VCaP (cell line): ENCODE results near the gene GIMAP2.
A peak's percentile ranks its signal among the peaks of the same experiment; 100 is the strongest.

Experiments
- H3K27ac ChIP-seq: fragments of 450-650 bp; 2 replicates; pipeline ENCODE4 v1.5.1; 2017
- TF ChIP-seq, protein P1 (sequence below): fragments of 450-650 bp; conservative IDR thresholded peaks from 2 replicates; pipeline ENCODE4 v1.5.1; 2017; ENCODE audit warnings: mild to moderate bottlenecking, moderate library complexity

GIMAP2 gene

GRCh38 chr7:150685219-150686029 lies at the start of gene GIMAP2:
Gene GIMAP2 (plus strand): TSS chr7:150685706. CDS start chr7:150687060, 1,354 bp downstream.
- TF ChIP-seq, protein P1, sequence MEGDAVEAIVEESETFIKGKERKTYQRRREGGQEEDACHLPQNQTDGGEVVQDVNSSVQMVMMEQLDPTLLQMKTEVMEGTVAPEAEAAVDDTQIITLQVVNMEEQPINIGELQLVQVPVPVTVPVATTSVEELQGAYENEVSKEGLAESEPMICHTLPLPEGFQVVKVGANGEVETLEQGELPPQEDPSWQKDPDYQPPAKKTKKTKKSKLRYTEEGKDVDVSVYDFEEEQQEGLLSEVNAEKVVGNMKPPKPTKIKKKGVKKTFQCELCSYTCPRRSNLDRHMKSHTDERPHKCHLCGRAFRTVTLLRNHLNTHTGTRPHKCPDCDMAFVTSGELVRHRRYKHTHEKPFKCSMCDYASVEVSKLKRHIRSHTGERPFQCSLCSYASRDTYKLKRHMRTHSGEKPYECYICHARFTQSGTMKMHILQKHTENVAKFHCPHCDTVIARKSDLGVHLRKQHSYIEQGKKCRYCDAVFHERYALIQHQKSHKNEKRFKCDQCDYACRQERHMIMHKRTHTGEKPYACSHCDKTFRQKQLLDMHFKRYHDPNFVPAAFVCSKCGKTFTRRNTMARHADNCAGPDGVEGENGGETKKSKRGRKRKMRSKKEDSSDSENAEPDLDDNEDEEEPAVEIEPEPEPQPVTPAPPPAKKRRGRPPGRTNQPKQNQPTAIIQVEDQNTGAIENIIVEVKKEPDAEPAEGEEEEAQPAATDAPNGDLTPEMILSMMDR, result no peak
- H3K27ac ChIP-seq, result peak within 1 kb of the TSS; percentile 77

- TF ChIP-seq, protein P1, result no peak
- H3K27ac ChIP-seq, result no peak overlapping the region
Observed at GRCh38 chr7:150641854-150642253, 43.7 kb upstream of the GIMAP2 start.

- TF ChIP-seq, protein P1, result no peak
- H3K27ac ChIP-seq, result no peak overlapping the region
Observed at GRCh38 chr7:150642926-150643325, 42.6 kb upstream of the GIMAP2 start.

GRCh38 chr7:150645259-150646020 lies 40.1 kb upstream of the GIMAP2 start:
- TF ChIP-seq, protein P1, result no peak
- H3K27ac ChIP-seq, result peak overlapping the region; percentile 19; the same call in 1 of the 2 replicates

DNA sequence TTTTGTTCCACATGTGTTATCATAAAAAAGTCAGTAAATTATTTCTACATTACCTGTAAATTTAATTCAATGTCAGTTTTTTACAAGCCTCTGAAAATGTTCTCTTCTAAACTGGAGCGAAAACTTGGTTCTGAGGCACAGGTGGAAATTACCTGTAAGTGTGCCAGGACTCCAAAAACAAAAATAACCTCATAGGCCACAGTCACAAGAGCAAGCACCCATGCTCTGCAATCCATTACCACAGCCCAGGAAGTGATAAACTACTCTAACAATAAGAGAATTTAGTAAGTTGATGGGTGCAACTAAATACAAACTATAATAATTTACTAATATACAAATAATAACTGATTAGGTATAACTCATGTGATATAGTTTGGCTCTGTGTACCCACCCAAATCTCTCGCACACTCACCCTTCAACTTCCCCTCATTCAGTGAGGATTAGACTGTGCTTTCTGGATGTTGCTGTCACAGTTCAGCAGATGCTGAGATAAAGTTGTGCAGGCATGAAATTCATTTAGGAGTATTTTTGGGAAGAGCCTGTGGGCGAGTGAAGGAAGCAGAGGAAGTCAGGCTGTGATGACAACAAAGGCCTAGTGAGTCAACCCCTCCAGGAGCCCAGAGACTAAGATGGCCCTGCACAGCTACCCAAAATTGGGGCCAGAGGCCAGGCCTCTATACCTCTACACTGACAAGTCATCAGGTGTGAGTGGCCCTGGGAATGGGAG lies 37.0 kb upstream of the GIMAP2 start:
- TF ChIP-seq, protein P1, result no peak
- H3K27ac ChIP-seq, result peak overlapping the region; percentile 32

DNA sequence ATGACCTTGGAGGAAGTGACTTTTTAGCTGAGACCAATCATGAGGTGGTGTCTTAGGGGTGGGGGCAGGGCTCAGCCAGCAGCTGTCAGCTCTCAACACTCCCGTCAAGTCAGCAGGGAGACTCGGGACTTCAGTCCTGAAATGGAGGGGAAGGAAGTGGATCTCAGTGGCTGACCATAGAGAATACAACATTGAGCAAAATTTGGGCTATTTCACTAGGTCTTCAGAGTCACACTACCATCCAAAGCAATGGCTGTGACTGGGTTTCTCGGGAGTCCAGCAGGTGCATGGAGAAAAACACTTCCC lies 36.5 kb upstream of the GIMAP2 start:
- peak overlapping the region; percentile 32 for H3K27ac ChIP-seq
- TF ChIP-seq, protein P1, result no peak

DNA sequence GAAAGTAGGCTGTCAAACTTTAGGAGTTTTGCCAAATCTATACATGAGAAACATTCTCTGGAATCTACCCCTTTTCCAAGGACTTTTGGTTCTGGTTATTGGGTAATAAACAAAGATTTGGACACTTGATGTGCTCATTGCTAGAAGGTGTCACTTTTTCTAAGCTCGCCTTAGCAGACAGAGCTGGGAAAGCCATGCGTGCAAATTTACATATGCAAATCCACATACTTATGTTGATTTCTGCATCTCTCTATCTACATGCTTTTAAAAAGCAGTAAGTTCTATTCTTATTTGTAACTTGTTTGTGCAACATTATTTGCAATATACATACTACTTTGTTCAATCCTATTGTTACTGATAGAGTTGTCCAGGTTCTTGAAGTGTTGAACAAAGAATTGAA lies 30.8 kb upstream of the GIMAP2 start:
- no peak overlapping the region for H3K27ac ChIP-seq
- TF ChIP-seq, protein P1, result no peak
